HEK293 (cell line): ENCODE results near the gene SIX2.

Source experiments
- CTCF ChIA-PET: fragments of 350-600 bp; formaldehyde crosslinking; extraction: SDS; loops from one replicate; lab custom pipeline; 2021; ENCODE audit warnings: antibody characterized with exemption; lab: Yijun Ruan, JAX
- POLR2A ChIA-PET: fragments of 300-600 bp; formaldehyde crosslinking; extraction: SDS; loops from one replicate; lab custom pipeline; 2020; ENCODE audit warnings: antibody characterized with exemption, inconsistent platforms; lab: Yijun Ruan, JAX
- H3K27ac ChIP-seq: fragments of 200-500 bp; sonication (Bioruptor generic); 2 replicates; pipeline ENCODE4 v1.5.1; 2014; ENCODE audit warnings: low read depth, low read length, control low read depth, inconsistent platforms; ENCODE audit errors: extremely low read depth
- H3K36me3 ChIP-seq, 2 experiments: fragments of 200-500 bp in 1 of 2; sonication (Bioruptor generic) in 1 of 2; 1 replicate in 1 of 2; 2 replicates in 1 of 2; pipeline ENCODE4 v1.5.1; 2014 to 2017; ENCODE audit warnings: inconsistent platforms in 2 of 2, low read length in 2 of 2; ENCODE audit not compliant: control insufficient read depth in 2 of 2, insufficient read depth in 1 of 2
- H3K4me1 ChIP-seq: fragments of 200-500 bp; sonication (Bioruptor generic); 2 replicates; pipeline ENCODE4 v1.5.1; 2014; ENCODE audit warnings: mild to moderate bottlenecking, low read length, inconsistent platforms; ENCODE audit not compliant: control insufficient read depth, insufficient read depth
- H3K4me3 ChIP-seq: 2 replicates; pipeline ENCODE4 v1.5.1; 2011; ENCODE audit warnings: low read depth, mild to moderate bottlenecking, control low read depth, low read length, moderate library complexity
- H3K9me3 ChIP-seq: fragments of 200-500 bp; sonication (Bioruptor generic); 2 replicates; pipeline ENCODE4 v1.5.1; 2014; ENCODE audit warnings: low read depth, low read length, inconsistent platforms; ENCODE audit not compliant: control insufficient read depth, insufficient read depth
- AEBP2 ChIP-seq: fragments of 450-650 bp; formaldehyde crosslinking; IDR thresholded peaks from 2 replicates; pipeline ENCODE4 v1.5.1; 2016; ENCODE audit warnings: missing biosample characterization, missing genetic modification characterization, borderline replicate concordance
- ATF2 ChIP-seq: fragments of 450-650 bp; formaldehyde crosslinking; IDR thresholded peaks from 2 replicates; pipeline ENCODE4 v1.5.1; 2016; ENCODE audit warnings: missing biosample characterization, missing genetic modification characterization, low read depth
- HIC1 ChIP-seq: fragments of 450-650 bp; formaldehyde crosslinking; IDR thresholded peaks from 2 replicates; pipeline ENCODE4 v1.5.1; 2016; ENCODE audit warnings: missing biosample characterization, missing genetic modification characterization
- RBAK ChIP-seq: fragments of 450-650 bp; formaldehyde crosslinking; IDR thresholded peaks from 2 replicates; pipeline ENCODE4 v1.5.1; 2016; ENCODE audit warnings: missing biosample characterization, missing genetic modification characterization
- SCRT2 ChIP-seq: fragments of 450-650 bp; formaldehyde crosslinking; IDR thresholded peaks from 2 replicates; pipeline ENCODE4 v1.5.1; 2016; ENCODE audit warnings: missing biosample characterization, missing genetic modification characterization
- ZNF10 ChIP-seq: fragments of 450-650 bp; formaldehyde crosslinking; IDR thresholded peaks from 2 replicates; pipeline ENCODE4 v1.5.1; 2017; ENCODE audit warnings: missing biosample characterization, missing genetic modification characterization
- ZNF146 ChIP-seq: fragments of 450-650 bp; formaldehyde crosslinking; IDR thresholded peaks from 2 replicates; pipeline ENCODE4 v1.5.1; 2016; ENCODE audit warnings: missing biosample characterization, missing genetic modification characterization
- ZNF148 ChIP-seq: fragments of 450-650 bp; formaldehyde crosslinking; IDR thresholded peaks from 2 replicates; pipeline ENCODE4 v1.5.0; 2017; ENCODE audit warnings: missing biosample characterization, missing genetic modification characterization, borderline replicate concordance
- ZNF169 ChIP-seq: fragments of 450-650 bp; formaldehyde crosslinking; IDR thresholded peaks from 2 replicates; pipeline ENCODE4 v1.5.1; 2016; ENCODE audit warnings: missing biosample characterization, missing genetic modification characterization
- ZNF184 ChIP-seq: fragments of 450-650 bp; IDR thresholded peaks from 2 replicates; pipeline ENCODE4 v1.5.1; 2018; ENCODE audit warnings: missing biosample characterization, mild to moderate bottlenecking, missing genetic modification characterization
- ZNF26 ChIP-seq: fragments of 450-650 bp; formaldehyde crosslinking; IDR thresholded peaks from 2 replicates; pipeline ENCODE4 v1.5.1; 2016; ENCODE audit warnings: missing biosample characterization, missing genetic modification characterization
- ZNF274 ChIP-seq, 2 experiments: fragments of 200-500 bp in 1 of 2; fragments of 450-650 bp in 1 of 2; sonication (Bioruptor generic) in 1 of 2; formaldehyde crosslinking in 1 of 2; IDR thresholded peaks; 2 replicates each; pipeline versions ENCODE4 v1.5.1 to v1.6.1; 2014 to 2016; ENCODE audit warnings: borderline replicate concordance in 1 of 2, inconsistent platforms in 1 of 2, low read length in 1 of 2, missing biosample characterization in 1 of 2, missing genetic modification characterization in 1 of 2
- ZNF350 ChIP-seq: fragments of 450-650 bp; formaldehyde crosslinking; IDR thresholded peaks from 2 replicates; pipeline ENCODE4 v1.5.0; 2017; ENCODE audit warnings: missing biosample characterization, mild to moderate bottlenecking, missing genetic modification characterization
- ZNF37A ChIP-seq: fragments of 450-650 bp; IDR thresholded peaks from 2 replicates; pipeline ENCODE4 v1.5.1; 2018; ENCODE audit warnings: missing biosample characterization, missing genetic modification characterization
- ZNF404 ChIP-seq: fragments of 450-650 bp; formaldehyde crosslinking; IDR thresholded peaks from 2 replicates; pipeline ENCODE4 v1.5.1; 2017; ENCODE audit warnings: missing biosample characterization, missing genetic modification characterization
- ZNF473 ChIP-seq: fragments of 450-650 bp; formaldehyde crosslinking; IDR thresholded peaks from 2 replicates; pipeline ENCODE4 v1.5.1; 2017; ENCODE audit warnings: missing biosample characterization, missing genetic modification characterization
- ZNF501 ChIP-seq: fragments of 450-650 bp; formaldehyde crosslinking; IDR thresholded peaks from 2 replicates; pipeline ENCODE4 v1.5.1; 2016; ENCODE audit warnings: missing biosample characterization, missing genetic modification characterization
- ZNF510 ChIP-seq: fragments of 450-650 bp; formaldehyde crosslinking; IDR thresholded peaks from 2 replicates; pipeline ENCODE4 v1.5.1; 2018; ENCODE audit warnings: mild to moderate bottlenecking, missing genetic modification characterization, missing biosample characterization; ENCODE audit not compliant: insufficient replicate concordance
- ZNF513 ChIP-seq: fragments of 450-650 bp; IDR thresholded peaks from 2 replicates; pipeline ENCODE4 v1.5.1; 2018; ENCODE audit warnings: missing biosample characterization, missing genetic modification characterization
- ZNF514 ChIP-seq: fragments of 450-650 bp; formaldehyde crosslinking; IDR thresholded peaks from 2 replicates; pipeline ENCODE4 v1.5.1; 2016; ENCODE audit warnings: missing biosample characterization, missing genetic modification characterization
- ZNF530 ChIP-seq: fragments of 450-650 bp; formaldehyde crosslinking; IDR thresholded peaks from 2 replicates; pipeline ENCODE4 v1.5.1; 2016; ENCODE audit warnings: low read depth, missing biosample characterization, missing genetic modification characterization
- ZNF549 ChIP-seq: fragments of 450-650 bp; IDR thresholded peaks from 2 replicates; pipeline ENCODE4 v1.5.1; 2018; ENCODE audit warnings: missing biosample characterization, missing genetic modification characterization, mild to moderate bottlenecking, inconsistent platforms, moderate library complexity
- ZNF560 ChIP-seq: fragments of 450-650 bp; formaldehyde crosslinking; IDR thresholded peaks from 2 replicates; pipeline ENCODE4 v1.5.1; 2017; ENCODE audit warnings: missing biosample characterization, missing genetic modification characterization, borderline replicate concordance
- ZNF580 ChIP-seq: fragments of 450-650 bp; formaldehyde crosslinking; IDR thresholded peaks from 2 replicates; pipeline ENCODE4 v1.5.1; 2016; ENCODE audit warnings: missing biosample characterization, missing genetic modification characterization
- ZNF596 ChIP-seq: fragments of 450-650 bp; IDR thresholded peaks from 2 replicates; pipeline ENCODE4 v1.5.0; 2018; ENCODE audit warnings: missing biosample characterization, mild to moderate bottlenecking, missing genetic modification characterization, moderate library complexity
- ZNF626 ChIP-seq: fragments of 450-650 bp; sonication (Bioruptor Pico); formaldehyde crosslinking; IDR thresholded peaks from 2 replicates; pipeline ENCODE4 v1.5.1; 2018; ENCODE audit warnings: missing biosample characterization, missing genetic modification characterization, inconsistent platforms

SIX2 gene

GRCh38 chr2:45007961-45008295 is 1.3 kb downstream of the SIX2 start:
- H3K27ac ChIP-seq, result no peak overlapping the region
- no peak overlapping the region for H3K4me3 ChIP-seq
- CTCF ChIA-PET, result interaction anchor here (0.6 kb wide), 1 partner anchor 9 kb away, joined by 4 read pairs; no protein-coding TSS in a partner anchor
- no peaks in the 10 kb centered on the region for H3K9me3 ChIP-seq
- TF ChIP-seq ZNF580 (tag by site-specific recombination) (no peak), AEBP2 (no peak), ZNF501 (tag by site-specific recombination) (no peak), ZNF184 (tag by site-specific recombination) (no peak), ZNF549 (tag by site-specific recombination) (no peak), ZNF510 (tag by site-specific recombination) (no peak), ZNF146 (tag by site-specific recombination) (no peak), ZNF596 (no peak), ZNF169 (tag by site-specific recombination) (no peak), ZNF560 (tag by site-specific recombination) (no peak), ZNF350 (no peak), ZNF626 (no peak), ZNF10 (tag by site-specific recombination) (no peak), ZNF473 (tag by site-specific recombination) (no peak), ZNF37A (tag by site-specific recombination) (no peak), ZNF514 (tag by site-specific recombination) (no peak), ZNF26 (tag by site-specific recombination) (no peak), ATF2 (no peak), ZNF530 (tag by site-specific recombination) (no peak)
- peaks cover 2% of the 10 kb centered on the region; the same call in 1 of the 2 replicates for H3K4me1 ChIP-seq
- POLR2A ChIA-PET, result no interaction called here
- H3K36me3 ChIP-seq, result no peaks in the 10 kb centered on the region

- Histone ChIP-seq H3K36me3 (no peaks in the 10 kb centered on the region), H3K4me3 (no peak overlapping the region), H3K27ac (no peak overlapping the region), H3K4me1 (peaks cover 2% of the 10 kb centered on the region; the same call in 1 of the 2 replicates), H3K9me3 (no peaks in the 10 kb centered on the region)
- CTCF ChIA-PET, result no interaction called here
- POLR2A ChIA-PET, result interaction anchor here (1.1 kb wide), 1 partner anchor 10 kb away, joined by 3 read pairs; no protein-coding TSS in a partner anchor
- TF ChIP-seq SCRT2 (tag by site-specific recombination) (no peak), RBAK (tag by site-specific recombination) (no peak), ZNF513 (no peak), HIC1 (no peak), ZNF560 (tag by site-specific recombination) (no peak), ZNF274 (IDR thresholded peaks at IDR 0.05; ENCODE audit: low read length) (no peak), ZNF274 (tag by site-specific recombination; IDR thresholded peaks at IDR 0.05; ENCODE audit: borderline replicate concordance) (no peak), ZNF404 (tag by site-specific recombination) (no peak), ZNF148 (tag by site-specific recombination) (no peak)
Measured at GRCh38 chr2:45006942-45007287, 2.3 kb downstream of the SIX2 start.
